GM18858 (cell line): ENCODE results near the gene POGK.
A peak's percentile ranks its signal among the peaks of the same experiment; 100 is the strongest.
"Not testable (repeated sequence)": the region's sequence is repeated elsewhere in the genome, so short reads cannot be mapped to it uniquely, and the experiment has no call there.

Experiments used
- ATAC-seq: cut with Tn5 transposase; IDR thresholded peaks from one replicate; pipeline ENCODE4 v1.9.1; 2021; ENCODE audit not compliant: unreplicated experiment

The POGK gene

GRCh38 chr1:166838766-166839599, at the start of gene POGK:
POGK (plus strand) TSS chr1:166839475; CDS start chr1:166840957, 1,482 bp downstream.
- ATAC-seq, result peak; percentile 95

GRCh38 chr1:166796620-166797236, 42.5 kb upstream of the POGK start:
- ATAC-seq, result no peak

- no peak for ATAC-seq
Measured at GRCh38 chr1:166808952-166809351, 30.3 kb upstream of the POGK start.

GRCh38 chr1:166811691-166812090, 27.6 kb upstream of the POGK start:
- ATAC-seq, result no peak

GRCh38 chr1:166813508-166814223, 25.6 kb upstream of the POGK start:
- ATAC-seq, result no peak

- ATAC-seq, result no peak
Measured at GRCh38 chr1:166814611-166815010, 24.7 kb upstream of the POGK start.

- no peak for ATAC-seq
Measured at GRCh38 chr1:166819974-166820373, 19.3 kb upstream of the POGK start.

- no peak for ATAC-seq
Measured at GRCh38 chr1:166822385-166822784, 16.9 kb upstream of the POGK start.

- no peak for ATAC-seq
Measured at GRCh38 chr1:166827426-166827825, 11.8 kb upstream of the POGK start.

- ATAC-seq, result not testable (repeated sequence)
Measured at GRCh38 chr1:166829762-166830161, 9.5 kb upstream of the POGK start.

GRCh38 chr1:166836733-166837132, 2.5 kb upstream of the POGK start:
- no peak for ATAC-seq

- ATAC-seq, result peak; percentile 19
Measured at GRCh38 chr1:166839600-166840308, 479 bp downstream of the POGK start.

- ATAC-seq, result no peak
Measured at GRCh38 chr1:166840309-166841274, 1.3 kb downstream of the POGK start.

GRCh38 chr1:166843322-166843721, 4.0 kb downstream of the POGK start:
- no peak for ATAC-seq

- no peak for ATAC-seq
Measured at GRCh38 chr1:166843769-166844596, 4.7 kb downstream of the POGK start.

GRCh38 chr1:166844791-166845190, 5.5 kb downstream of the POGK start:
- ATAC-seq, result no peak

- no peak for ATAC-seq
Measured at GRCh38 chr1:166848193-166848592, 8.9 kb downstream of the POGK start.

- no peak for ATAC-seq
Measured at GRCh38 chr1:166849135-166849534, 9.9 kb downstream of the POGK start.

GRCh38 chr1:166852918-166853317, 13.6 kb downstream of the POGK start:
- ATAC-seq, result no peak
